Left lung (tissue), 10 donors: ENCODE measurements around the gene HOXC9. TPM values are rescaled to one million over a fixed set of nuclear protein-coding genes. Genes with fewer than 3 reads are reported as not detected.

Experiments used
- ATAC-seq: fragments of 200-7000 bp; cut with Tn5 transposase; one replicate; pipeline ENCODE4 v1.9.1; 2020; ENCODE audit warnings: moderate library complexity
- DNase-seq, 4 donors: peaks; one replicate each; pipeline ENCODE4 v3.0.0-alpha.2; 2013 to 2020
- H3K27ac ChIP-seq, 2 donors: fragments of 200-600 bp; sonication (generic) in 1 of 2; one replicate each; pipeline versions ENCODE4 v1.5.0 to v1.8.0; 2020 to 2021
- H3K27me3 ChIP-seq, 2 donors: fragments of 200-600 bp; sonication (generic) in 1 of 2; one replicate each; pipeline versions ENCODE4 v1.5.0 to v1.8.0; 2020 to 2021
- H3K36me3 ChIP-seq, 2 donors: fragments of 200-600 bp; sonication (generic) in 1 of 2; one replicate each; pipeline versions ENCODE4 v1.5.0 to v1.8.0; 2020 to 2021
- H3K4me1 ChIP-seq, 2 donors: fragments of 200-600 bp; one replicate each; pipeline ENCODE4 v1.8.0; 2021
- H3K4me3 ChIP-seq, 2 donors: fragments of 200-600 bp; sonication (generic) in 1 of 2; one replicate each; pipeline versions ENCODE4 v1.5.0 to v1.8.0; 2020 to 2021; ENCODE audit warnings: mild to moderate bottlenecking in 1 of 2
- H3K9me3 ChIP-seq, 2 donors: fragments of 200-600 bp; sonication (generic) in 1 of 2; one replicate each; pipeline versions ENCODE4 v1.5.0 to v1.8.0; 2020 to 2021
- CTCF ChIP-seq, 2 donors: fragments of 200-600 bp; sonication (generic) in 1 of 2; IDR thresholded peaks; one replicate each; pipeline versions ENCODE4 v1.5.0 to v1.8.0; 2021; ENCODE audit warnings: antibody characterized with exemption in 2 of 2
- intact Hi-C, 2 donors: fragments of 100-400 bp; cut with DNase I; formaldehyde crosslinking; loops; one replicate each; pipeline versions ENCODE4 v1.11.2 to v1.14.2; 2022
- polyA plus RNA-seq, 6 donors: library from polyadenylated mRNA; unstranded; fragments of 120-200 nt; gene quantifications; one replicate each; pipeline ENCODE4 v1.2.1, GENCODE V29; 2013; ENCODE audit not compliant: insufficient read length in 6 of 6
- total RNA-seq, 2 donors: library from RNA; stranded (reverse); fragmentation: NEBNext Ultra II Directional; extraction: Animal tissue kit (Norgen Biotek cat#: 25700); gene quantifications; one replicate each; pipeline ENCODE4 v1.2.1, GENCODE V29; 2021
- donor health status: DM: no; HTN: yes; CAD: no.
- donor health status: DM: no; HTN: no; CAD: no.

HOXC9 gene
- total and polyA plus RNA-seq, 8 donors: 0.30 to 0.91 (median 0.58) TPM; not detected in 1

DNA sequence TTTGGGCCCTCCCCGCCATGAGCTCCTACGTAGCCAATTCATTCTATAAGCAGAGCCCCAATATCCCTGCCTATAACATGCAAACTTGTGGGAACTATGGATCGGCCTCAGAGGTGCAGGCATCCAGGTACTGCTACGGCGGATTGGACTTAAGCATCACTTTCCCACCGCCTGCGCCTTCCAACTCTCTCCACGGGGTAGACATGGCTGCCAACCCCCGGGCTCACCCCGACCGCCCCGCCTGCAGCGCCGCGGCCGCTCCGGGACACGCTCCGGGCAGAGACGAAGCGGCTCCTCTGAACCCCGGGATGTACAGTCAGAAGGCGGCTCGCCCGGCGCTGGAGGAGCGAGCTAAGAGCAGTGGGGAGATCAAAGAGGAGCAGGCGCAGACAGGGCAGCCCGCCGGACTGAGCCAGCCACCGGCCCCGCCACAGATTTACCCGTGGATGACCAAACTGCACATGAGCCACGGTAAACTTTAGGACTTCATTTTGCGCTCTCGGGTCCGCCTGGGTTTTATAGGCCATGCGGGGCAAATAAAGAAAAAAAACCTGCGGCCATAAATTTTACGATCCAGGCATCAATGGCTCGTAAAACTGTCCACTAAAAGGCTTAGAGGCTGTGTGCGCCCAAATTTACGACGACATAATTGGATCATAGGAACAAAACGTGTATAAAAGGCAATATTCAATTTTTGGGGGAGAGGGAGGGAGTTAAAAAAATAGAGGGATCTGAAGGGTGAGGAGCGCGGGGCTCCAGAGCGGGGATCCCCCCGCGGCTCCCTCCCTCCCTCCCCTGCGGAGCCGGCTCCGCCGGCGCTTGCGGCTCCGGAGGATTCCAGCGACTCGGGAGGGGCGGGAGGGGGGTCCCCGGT is 33.4 kb downstream of the HOXC9 start:
- Histone ChIP-seq H3K27me3 (peaks cover 85 to 100% of the 10 kb centered on the region in 2 donors), H3K27ac (no peak overlapping the region), H3K9me3 (no peaks in the 10 kb centered on the region), H3K4me3 (peak overlapping the region in 1 of 2 donors; percentile 0), H3K4me1 (peaks cover 0 to 14% of the 10 kb centered on the region in 2 donors), H3K36me3 (no peaks in the 10 kb centered on the region)
- DNase-seq (no peak), ATAC-seq (peak; percentile 36)
- intact Hi-C loops: loop anchor here in 1 of 2 donors (5.0 kb wide), 1 partner anchor 159 kb away; no protein-coding TSS in a partner anchor
- no peak for TF ChIP-seq CTCF (IDR thresholded peaks at IDR 0.05)

GRCh38 chr12:54033980-54034784 is 34.2 kb downstream of the HOXC9 start:
- Histone ChIP-seq H3K4me1 (peaks cover 0 to 14% of the 10 kb centered on the region in 2 donors), H3K27ac (no peak overlapping the region), H3K9me3 (no peaks in the 10 kb centered on the region), H3K36me3 (no peaks in the 10 kb centered on the region), H3K4me3 (no peak overlapping the region), H3K27me3 (peaks cover 83 to 100% of the 10 kb centered on the region in 2 donors)
- peak; percentile 23 for ATAC-seq
- intact Hi-C loops: loop anchor here in 1 of 2 donors (5.0 kb wide), 1 partner anchor 158 kb away; no protein-coding TSS in a partner anchor
- no peak for DNase-seq
- TF ChIP-seq CTCF (IDR thresholded peaks at IDR 0.05): no peak

GRCh38 chr12:54034785-54035310 is 34.9 kb downstream of the HOXC9 start:
- no peak for TF ChIP-seq CTCF (IDR thresholded peaks at IDR 0.05)
- Histone ChIP-seq H3K4me1 (peaks cover 0 to 14% of the 10 kb centered on the region in 2 donors), H3K4me3 (no peak overlapping the region), H3K36me3 (no peaks in the 10 kb centered on the region), H3K9me3 (no peaks in the 10 kb centered on the region), H3K27ac (no peak overlapping the region), H3K27me3 (peaks cover 80 to 100% of the 10 kb centered on the region in 2 donors)
- ATAC-seq: no peak
- no peak for DNase-seq
- intact Hi-C loops: loop anchor here in 1 of 2 donors (5.0 kb wide), 1 partner anchor 157 kb away; no protein-coding TSS in a partner anchor

- DNase-seq (no peak), ATAC-seq (no peak)
- TF ChIP-seq CTCF (IDR thresholded peaks at IDR 0.05): no peak
- Histone ChIP-seq H3K4me1 (peaks cover 0 to 14% of the 10 kb centered on the region in 2 donors), H3K4me3 (no peak overlapping the region), H3K27me3 (peaks cover 79 to 100% of the 10 kb centered on the region in 2 donors), H3K9me3 (no peaks in the 10 kb centered on the region), H3K36me3 (no peaks in the 10 kb centered on the region), H3K27ac (no peak overlapping the region)
- intact Hi-C loops: no loop called here
Observed at GRCh38 chr12:54035568-54036264, 35.8 kb downstream of the HOXC9 start.
